CD4-positive, alpha-beta T cell treated with Interleukin-15 for 1 hour (primary cell): ENCODE measurements around the gene EFTUD2.
"Not testable (repeated sequence)": the region's sequence is repeated elsewhere in the genome, so short reads cannot be mapped to it uniquely, and the experiment has no call there.

Source experiments
- DNase-seq: peaks from one replicate; pipeline ENCODE4 v3.0.0-alpha.2; 2020

The EFTUD2 gene

DNA sequence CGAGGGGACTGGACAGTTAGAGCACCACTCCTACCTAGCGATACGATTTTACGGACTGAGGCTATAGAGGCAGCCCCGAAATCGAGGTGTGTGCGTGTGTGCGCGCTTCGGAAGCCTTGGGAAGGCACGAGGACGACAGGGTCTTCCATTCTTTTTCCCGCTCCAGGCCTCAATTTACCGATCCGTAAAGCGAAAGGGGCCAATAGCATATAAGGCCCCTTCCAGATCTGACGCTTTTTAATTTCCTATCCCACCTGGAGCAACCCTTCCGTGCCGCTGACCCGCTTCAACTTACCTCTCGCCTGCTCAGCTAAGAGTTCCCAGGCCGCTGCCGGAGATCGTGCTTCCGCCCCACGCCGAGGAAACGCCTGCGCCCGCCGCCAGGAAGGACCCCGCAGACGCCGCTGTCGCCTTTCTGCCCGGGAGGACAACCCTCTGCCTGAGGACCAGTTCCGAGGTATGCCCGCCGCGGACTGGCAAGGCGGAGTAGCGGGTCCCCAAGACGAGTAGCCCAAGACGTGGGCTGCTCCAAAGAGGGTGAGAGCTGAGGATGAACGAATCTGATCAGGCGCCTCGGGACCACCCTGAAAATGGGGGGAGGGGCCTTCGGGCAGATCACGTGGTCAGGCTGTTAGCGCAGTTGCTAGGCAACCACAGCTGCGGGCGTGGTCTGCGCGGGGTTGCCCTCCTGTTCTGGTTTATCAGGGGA lies at the start of gene EFTUD2:
Gene EFTUD2 (minus strand): TSS at position 372 of the 709 bp plus-strand sequence. CDS start 4,924 bp downstream, outside the sequence.
- peak; percentile 92 for DNase-seq

- no peak for DNase-seq
These were observed 49.1 kb upstream of the EFTUD2 start for GRCh38 chr17:44948315-44948795.

- DNase-seq, result peak; percentile 90
These were observed 48.4 kb upstream of the EFTUD2 start, which contains the start of gene KIF18B for GRCh38 chr17:44947461-44948314. Gene KIF18B (minus strand): TSS chr17:44947773. CDS start chr17:44936344, 11,429 bp downstream.

- not testable (repeated sequence) for DNase-seq
These were observed 46.4 kb upstream of the EFTUD2 start for GRCh38 chr17:44945652-44946051.

DNA sequence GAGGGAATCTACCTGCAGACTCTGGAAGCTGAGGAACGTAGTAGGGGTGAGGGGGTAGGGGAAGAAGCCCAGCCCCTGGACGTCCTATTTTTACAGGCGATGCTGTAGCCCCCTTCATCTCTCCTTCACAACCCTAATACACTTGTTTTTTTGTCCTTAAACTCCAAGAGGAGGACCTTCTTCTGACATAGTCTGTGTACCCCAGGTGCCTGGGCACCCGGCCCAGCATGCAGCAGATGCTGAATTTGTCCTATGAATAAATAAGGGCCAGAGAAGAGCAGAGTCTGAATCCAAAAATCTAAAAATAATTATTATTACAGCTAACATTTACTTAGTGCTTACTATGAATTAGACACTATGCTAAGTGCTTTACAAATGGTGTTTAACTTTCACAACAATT lies 43.2 kb upstream of the EFTUD2 start:
- no peak for DNase-seq

DNA sequence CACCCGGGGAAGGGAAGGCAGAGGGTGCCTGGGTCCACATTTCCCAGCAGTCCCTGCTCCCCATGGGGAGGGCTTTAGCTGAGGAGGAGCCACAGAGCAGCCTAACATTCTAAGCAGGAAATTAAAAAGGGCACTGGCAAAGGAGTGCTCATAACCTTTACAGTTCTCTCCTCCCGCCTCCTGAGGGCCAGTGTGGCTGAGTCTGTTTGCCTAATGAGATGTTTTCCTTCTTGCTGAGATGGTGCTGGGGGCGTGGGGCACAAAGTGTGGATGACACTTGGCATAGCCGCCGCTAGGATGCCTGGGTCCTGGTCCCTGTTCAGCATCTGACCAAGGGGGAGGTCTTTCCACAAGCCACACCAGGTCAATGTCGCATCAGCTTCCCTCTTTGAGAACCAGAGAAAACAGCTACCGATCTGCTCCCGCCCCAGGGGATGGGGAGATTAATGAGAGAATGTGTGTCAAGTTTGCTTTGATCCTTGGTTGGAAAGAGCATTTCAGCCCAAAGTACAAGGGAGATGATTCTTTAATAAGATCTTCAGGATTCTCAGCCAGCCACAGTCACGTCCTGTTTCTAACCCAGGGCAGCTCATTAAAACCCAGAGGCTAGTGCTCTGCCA lies 42.6 kb upstream of the EFTUD2 start:
- DNase-seq, result no peak

- no peak for DNase-seq
These were observed 41.5 kb upstream of the EFTUD2 start for GRCh38 chr17:44940768-44941167.

DNA sequence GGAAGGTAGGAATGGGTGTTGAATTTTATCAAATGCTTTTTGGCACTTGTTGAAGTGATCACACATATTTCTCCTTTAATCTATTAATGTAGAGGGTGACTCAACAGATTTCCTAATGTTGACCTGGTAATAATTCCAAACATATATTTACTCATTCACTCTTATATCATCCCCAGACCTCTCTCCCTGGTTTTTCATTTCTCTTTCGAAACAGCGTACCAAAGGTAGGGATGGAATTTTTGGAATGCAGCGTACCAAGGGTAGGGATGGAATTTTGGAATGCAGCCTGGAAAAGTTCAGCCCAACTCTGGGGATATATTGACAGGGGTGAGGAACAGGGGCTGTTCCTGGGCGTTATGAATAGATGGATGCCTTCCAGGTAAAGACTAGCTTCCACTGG lies 41.1 kb upstream of the EFTUD2 start:
- DNase-seq, result no peak

DNA sequence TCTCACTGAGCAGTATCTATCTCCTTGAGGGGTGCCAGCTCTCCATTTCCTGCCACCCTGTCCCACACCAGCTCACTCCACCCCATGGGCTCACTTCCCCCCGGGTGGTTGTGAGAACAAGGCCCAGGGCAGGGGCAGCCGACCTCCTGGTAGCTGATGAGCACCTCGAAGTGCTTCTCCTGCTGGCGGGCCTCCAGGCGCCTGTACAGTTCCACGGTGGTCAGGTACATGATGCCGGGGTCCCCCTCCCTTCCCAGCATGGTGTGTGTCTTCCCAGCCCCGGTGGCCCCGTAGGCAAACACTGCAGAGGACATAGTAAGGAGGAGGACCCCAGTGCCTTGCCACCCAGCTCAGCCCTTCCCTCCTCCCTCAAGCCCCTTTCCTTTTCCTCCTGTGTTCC lies 35.9 kb upstream of the EFTUD2 start:
- DNase-seq, result no peak

DNA sequence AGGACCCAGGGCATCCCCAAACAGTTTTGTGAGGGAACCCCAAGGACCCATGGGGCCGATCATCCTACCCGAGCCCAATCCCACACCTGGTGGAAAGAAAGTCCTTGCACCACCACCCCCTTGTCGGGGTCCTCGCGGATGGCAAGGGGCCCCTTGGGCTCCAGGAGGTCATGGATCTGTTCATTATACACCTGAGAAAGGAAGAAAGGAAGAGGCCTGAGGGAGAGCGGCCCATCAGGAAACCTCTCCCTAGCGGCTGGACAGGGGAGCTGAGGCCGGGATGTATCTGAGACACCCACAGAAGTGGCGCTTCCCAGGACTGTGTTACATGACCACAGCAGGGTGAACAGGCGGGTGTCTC lies 35.5 kb upstream of the EFTUD2 start:
- no peak for DNase-seq

DNA sequence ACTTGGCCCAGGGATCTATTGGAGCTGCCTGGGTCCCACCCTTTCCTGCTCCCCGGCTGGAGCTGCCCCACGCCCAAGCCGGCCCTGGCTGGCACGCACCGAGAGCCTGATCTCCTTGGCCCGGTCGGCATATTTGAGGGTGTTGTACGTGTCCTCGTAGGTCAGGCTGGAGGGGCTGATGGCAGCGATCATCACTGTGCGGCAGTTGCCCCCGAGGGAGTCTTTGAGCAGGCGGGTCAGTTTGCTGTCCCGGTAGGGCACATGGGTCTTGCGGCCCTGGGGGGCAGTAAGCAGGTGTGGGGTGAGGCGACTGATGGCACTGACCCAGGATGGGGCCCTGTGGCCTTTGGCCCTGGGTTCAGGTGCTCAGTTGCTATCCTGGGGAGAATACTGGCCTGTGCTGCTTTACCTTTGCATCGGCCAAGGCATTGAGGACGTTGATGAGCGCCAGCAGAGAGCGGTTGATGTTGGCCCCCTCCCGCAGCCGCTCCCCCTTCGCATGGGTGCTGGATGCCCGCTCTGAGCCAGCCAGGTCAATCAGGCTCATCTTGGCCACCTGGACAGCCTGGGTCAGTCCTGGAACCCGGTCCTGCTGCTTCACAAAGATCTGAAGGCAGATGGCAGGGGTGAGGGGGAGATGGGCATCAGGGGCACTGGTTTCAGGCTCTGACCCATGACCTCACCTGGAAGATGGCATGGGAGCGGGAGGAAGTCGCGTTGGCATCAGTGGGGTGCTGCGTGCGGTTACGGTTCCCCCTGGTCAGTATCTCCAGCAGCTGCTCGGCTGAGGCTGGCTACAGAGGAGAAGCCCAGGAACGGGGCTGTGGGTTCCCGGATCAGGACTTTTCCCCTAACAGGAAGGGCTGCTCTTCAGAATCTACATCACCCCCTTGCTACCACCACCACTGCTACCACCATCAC lies 34.8 kb upstream of the EFTUD2 start:
- DNase-seq, result peak; percentile 10

GRCh38 chr17:44932787-44933097 lies 33.5 kb upstream of the EFTUD2 start:
- DNase-seq, result no peak

- no peak for DNase-seq
These were observed 33.0 kb upstream of the EFTUD2 start for GRCh38 chr17:44932096-44932786.

DNA sequence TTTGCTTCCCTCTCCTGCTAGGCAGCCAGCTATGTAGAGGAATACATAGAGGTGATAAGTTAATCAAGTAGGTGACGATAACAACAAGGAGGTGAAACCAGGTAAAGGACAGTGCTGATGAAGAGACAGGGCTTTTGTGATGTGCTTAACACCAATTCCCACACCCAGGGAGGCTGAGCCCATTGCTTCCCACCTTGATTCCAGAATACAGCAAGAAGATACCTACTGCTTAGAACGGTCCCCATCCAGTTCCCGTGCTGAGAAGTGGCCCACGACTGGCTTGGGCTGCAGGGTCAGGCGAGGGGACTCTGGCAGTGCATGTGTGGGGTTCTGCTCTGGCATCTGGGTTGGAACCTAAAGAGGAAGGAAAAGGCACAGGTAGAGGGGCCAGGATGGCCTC lies 32.1 kb upstream of the EFTUD2 start:
- peak; percentile 13 for DNase-seq

DNA sequence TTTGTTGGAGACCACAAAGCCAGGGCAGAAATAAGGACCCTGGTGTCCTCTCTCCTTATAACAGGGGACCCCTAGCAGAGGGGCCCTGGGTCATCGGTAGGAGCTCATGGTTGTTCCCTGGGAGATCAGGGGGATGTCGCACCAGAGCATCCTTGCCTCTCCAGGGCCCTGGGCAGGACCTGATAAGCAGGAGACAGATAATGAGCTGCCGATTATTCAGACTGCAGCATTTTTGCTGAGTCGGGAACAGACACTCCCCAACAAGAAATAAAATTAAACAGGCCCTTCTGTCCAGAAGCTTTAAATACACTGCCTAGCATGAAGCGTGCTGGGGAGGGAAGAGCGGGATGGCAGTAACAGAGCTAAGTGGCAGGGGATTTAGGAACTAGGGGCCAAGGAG lies 31.4 kb upstream of the EFTUD2 start:
- no peak for DNase-seq

GRCh38 chr17:44928950-44929720 lies 29.9 kb upstream of the EFTUD2 start:
- peak; percentile 12 for DNase-seq

GRCh38 chr17:44928136-44928535 lies 28.9 kb upstream of the EFTUD2 start:
- peak; percentile 10 for DNase-seq

- DNase-seq, result peak; percentile 0
These were observed 28.5 kb upstream of the EFTUD2 start for GRCh38 chr17:44927696-44928095.

DNA sequence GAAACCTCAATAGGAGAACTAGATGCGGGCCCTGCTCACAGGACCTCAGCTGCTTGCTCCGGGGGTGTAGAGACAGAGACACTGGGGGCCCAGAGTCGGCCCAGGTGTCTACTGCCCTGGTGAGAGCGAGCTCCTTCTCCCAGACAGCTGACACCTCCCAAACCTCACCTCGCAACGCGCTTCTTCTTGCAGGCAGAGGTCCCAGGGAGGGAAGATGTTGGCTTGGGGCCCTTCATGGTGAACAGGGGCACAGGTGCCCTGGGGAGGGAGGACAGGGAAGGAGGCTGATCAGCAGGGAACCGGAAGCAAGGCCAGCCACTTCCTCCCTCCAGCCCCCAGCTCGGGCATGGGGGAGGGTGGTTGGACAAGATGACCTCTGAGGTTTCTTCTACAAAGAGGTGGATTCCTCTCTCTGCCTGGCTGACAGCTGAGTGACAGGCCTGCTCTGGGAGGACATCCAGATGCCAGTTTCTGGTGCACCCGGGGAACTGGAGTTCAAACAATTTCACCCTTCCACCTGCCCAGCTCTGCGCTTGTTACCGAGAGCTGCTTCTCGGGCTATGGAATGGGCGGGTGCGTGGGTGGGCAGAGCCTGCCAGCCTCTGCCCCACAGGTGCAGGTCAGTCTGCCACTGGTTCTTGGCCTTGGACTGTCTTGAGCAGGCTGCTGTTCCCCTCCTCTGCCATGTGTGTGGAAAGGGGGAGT lies 27.7 kb upstream of the EFTUD2 start:
- peak; percentile 15 for DNase-seq
